Activated B cell treated with CpG ODN at 0.5 μM for 24 hours (primary cell): Measurements from ENCODE around the gene MOB1A. TPM values are rescaled to one million over a fixed set of nuclear protein-coding genes. Genes with fewer than 3 reads are reported as not detected.
A peak's percentile ranks its signal among the peaks of the same experiment; 100 is the strongest.
"Not testable (repeated sequence)": the region's sequence is repeated elsewhere in the genome, so short reads cannot be mapped to it uniquely, and the experiment has no call there.

Source experiments
- ATAC-seq: fragments of 200-7000 bp; cut with Tn5 transposase; one replicate; pipeline ENCODE4 v1.10.0; 2021; ENCODE audit warnings: low read depth, mild to moderate bottlenecking, moderate library complexity
- CTCF ChIA-PET: fragments of 350-600 bp; sonication (Branson Sonifier 250); formaldehyde crosslinking; loops from one replicate; lab custom pipeline; 2021; ENCODE audit warnings: antibody characterized with exemption; lab: Charles Lee
- POLR2A ChIA-PET: fragments of 350-600 bp; sonication (Branson Sonifier 250); formaldehyde crosslinking; loops from one replicate; lab custom pipeline; 2021; ENCODE audit warnings: antibody characterized with exemption; lab: Charles Lee
- DNase-seq: peaks from one replicate; pipeline ENCODE4 v3.0.0; 2022
- H3K27ac Mint-ChIP-seq: one replicate; pipeline ENCODE4 v1.8.0; 2020; ENCODE audit warnings: mixed read lengths
- H3K27me3 Mint-ChIP-seq: one replicate; pipeline ENCODE4 v1.8.0; 2021; ENCODE audit warnings: mixed read lengths
- H3K36me3 Mint-ChIP-seq: one replicate; pipeline ENCODE4 v1.8.0; 2021; ENCODE audit warnings: low read depth, mixed read lengths
- H3K4me1 Mint-ChIP-seq: one replicate; pipeline ENCODE4 v1.8.0; 2021; ENCODE audit warnings: mixed read lengths
- H3K4me3 Mint-ChIP-seq: one replicate; pipeline ENCODE4 v1.8.0; 2020; ENCODE audit warnings: mild to moderate bottlenecking, mixed read lengths
- H3K9me3 Mint-ChIP-seq: one replicate; pipeline ENCODE4 v1.8.0; 2020; ENCODE audit warnings: mixed read lengths
- intact Hi-C: fragments of 100-400 bp; cut with micrococcal nuclease; formaldehyde crosslinking; loops from one replicate; pipeline ENCODE4 v1.15.1; 2024
- total RNA-seq: library from RNA; stranded (reverse); gene quantifications from 2 replicates; pipeline ENCODE4 v1.2.3, GENCODE V29; 2022
- TF ChIP-seq, protein P1 (sequence below): fragments of 200-600 bp; IDR thresholded peaks from one replicate; pipeline ENCODE4 v1.8.0; 2022; ENCODE audit warnings: antibody characterized with exemption, mild to moderate bottlenecking

The MOB1A gene
- total RNA-seq, 1 donor from 2014 or later: 318 TPM

DNA sequence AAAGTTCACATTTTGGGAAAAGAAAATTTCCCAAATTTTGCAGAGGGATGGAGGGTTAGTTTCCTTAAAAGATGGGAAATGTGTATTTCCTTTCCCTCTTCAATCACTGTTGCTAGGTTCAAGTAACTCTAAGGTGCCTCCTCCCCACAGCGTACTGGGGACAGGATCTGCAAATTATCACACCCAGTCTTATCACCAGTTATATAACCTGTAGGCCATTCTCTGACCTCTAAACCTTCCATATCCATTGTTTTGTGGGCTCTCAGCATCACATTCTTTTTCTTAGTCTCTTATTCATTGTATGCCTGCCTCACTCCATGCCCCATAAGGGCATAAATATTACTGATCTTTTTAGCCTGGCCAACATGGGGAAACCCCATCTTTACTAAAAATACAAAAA, 16.1 kb upstream of the MOB1A start:
- intact Hi-C loops: loop anchor here (5.0 kb wide), 3 partner anchors 212 to 338 kb away; partner anchors contain the start of genes C2orf81, TET3 and WDR54

DNA sequence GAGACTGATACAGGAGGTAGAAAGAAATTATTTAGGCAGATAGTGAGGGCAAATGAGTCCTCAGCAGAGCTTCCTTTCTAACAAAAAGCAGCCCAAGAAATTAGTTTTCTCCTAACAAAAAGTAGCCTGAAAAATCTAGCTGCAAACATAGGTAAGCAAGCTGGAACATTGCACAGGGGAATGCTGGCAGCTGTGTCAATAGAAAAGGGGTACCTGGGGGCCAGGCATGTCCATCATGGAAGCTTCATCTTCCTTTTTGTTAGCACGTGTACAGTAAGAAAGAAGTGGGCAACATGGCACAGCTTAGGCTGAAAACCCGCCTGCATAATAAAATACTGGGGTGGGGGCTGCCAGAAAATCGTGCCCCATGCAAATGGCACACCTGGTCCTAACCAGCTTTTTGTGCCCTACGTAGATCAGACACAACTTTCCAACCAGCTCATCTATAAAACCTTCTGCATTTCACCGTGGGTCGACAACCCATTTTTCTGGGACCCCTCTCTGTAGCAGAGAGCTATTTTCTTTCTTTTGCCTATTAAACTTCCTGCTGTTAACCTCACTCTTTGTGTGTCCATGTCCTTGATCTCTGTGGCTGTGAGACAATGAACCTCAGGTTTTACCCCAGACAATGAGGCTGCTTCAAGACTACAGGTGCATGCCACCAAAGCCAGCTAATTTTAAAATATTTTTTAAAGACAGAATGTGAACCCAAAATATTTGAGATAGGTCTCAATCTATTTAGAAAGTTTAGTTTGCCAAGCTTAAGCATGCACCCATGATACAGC, 13.1 kb upstream of the MOB1A start:
- Mint-ChIP-seq H3K4me1 (peaks cover 7% of the 10 kb centered on the region), H3K36me3 (no peaks in the 10 kb centered on the region), H3K9me3 (no peaks in the 10 kb centered on the region), H3K4me3 (no peak overlapping the region), H3K27ac (no peak overlapping the region), H3K27me3 (no peaks in the 10 kb centered on the region)
- ChIA-PET CTCF (interaction anchor here (1.2 kb wide), 1 partner anchor 13 kb away, joined by 4 read pairs; the partner anchor contains the start of gene MOB1A), POLR2A (interaction anchor here (0.7 to 3.5 kb wide), 5 partner anchors 10 to 265 kb away, joined by 3 to 35 read pairs (median 3); partner anchors contain the start of gene MOB1A)
- ATAC-seq: no peak
- intact Hi-C loops: no loop called here
- no peak for DNase-seq
- TF ChIP-seq, protein P1, sequence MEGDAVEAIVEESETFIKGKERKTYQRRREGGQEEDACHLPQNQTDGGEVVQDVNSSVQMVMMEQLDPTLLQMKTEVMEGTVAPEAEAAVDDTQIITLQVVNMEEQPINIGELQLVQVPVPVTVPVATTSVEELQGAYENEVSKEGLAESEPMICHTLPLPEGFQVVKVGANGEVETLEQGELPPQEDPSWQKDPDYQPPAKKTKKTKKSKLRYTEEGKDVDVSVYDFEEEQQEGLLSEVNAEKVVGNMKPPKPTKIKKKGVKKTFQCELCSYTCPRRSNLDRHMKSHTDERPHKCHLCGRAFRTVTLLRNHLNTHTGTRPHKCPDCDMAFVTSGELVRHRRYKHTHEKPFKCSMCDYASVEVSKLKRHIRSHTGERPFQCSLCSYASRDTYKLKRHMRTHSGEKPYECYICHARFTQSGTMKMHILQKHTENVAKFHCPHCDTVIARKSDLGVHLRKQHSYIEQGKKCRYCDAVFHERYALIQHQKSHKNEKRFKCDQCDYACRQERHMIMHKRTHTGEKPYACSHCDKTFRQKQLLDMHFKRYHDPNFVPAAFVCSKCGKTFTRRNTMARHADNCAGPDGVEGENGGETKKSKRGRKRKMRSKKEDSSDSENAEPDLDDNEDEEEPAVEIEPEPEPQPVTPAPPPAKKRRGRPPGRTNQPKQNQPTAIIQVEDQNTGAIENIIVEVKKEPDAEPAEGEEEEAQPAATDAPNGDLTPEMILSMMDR: no peak

More for the DNA sequence above, 16.1 kb upstream of the MOB1A start:
- H3K27me3 Mint-ChIP-seq: no peaks in the 10 kb centered on the region
- no peak for ATAC-seq
- H3K4me1 Mint-ChIP-seq: peaks cover 17% of the 10 kb centered on the region
- POLR2A ChIA-PET: interaction anchor here (0.6 to 16.6 kb wide), 2 partner anchors 19 to 38 kb away, joined by 5 to 723 read pairs; partner anchors contain the start of gene MOB1A
- TF ChIP-seq, protein P1: no peak
- no peaks in the 10 kb centered on the region for H3K9me3 Mint-ChIP-seq
- no peak for DNase-seq
- H3K27ac Mint-ChIP-seq: no peak overlapping the region
- no peak overlapping the region for H3K4me3 Mint-ChIP-seq
- peaks cover 10% of the 10 kb centered on the region for H3K36me3 Mint-ChIP-seq
- CTCF ChIA-PET: no interaction called here

DNA sequence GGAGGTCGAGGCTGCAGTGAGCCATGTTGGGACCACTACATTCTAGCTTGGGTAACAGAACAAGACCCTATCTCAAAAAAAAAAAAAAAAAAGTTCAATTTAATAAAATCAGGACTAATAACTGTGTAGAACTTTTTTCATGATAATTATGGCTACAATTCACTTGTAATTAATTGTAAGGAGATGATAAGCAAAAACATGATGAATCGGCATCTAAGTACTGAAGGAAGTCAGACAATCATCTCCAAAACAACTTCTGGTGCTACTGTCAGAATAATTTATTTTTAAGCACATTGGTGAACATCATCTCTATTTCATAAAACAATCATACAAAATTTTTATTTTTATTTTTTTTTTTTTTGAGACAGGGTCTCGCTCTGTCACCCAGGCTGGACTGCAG, 10.0 kb upstream of the MOB1A start:
- intact Hi-C loops: no loop called here
- H3K4me3 Mint-ChIP-seq: no peak overlapping the region
- DNase-seq (no peak), ATAC-seq (no peak)
- H3K36me3 Mint-ChIP-seq: no peaks in the 10 kb centered on the region
- no peaks in the 10 kb centered on the region for H3K27me3 Mint-ChIP-seq
- H3K9me3 Mint-ChIP-seq: no peaks in the 10 kb centered on the region
- H3K27ac Mint-ChIP-seq: no peak overlapping the region
- TF ChIP-seq, protein P1: no peak
- POLR2A ChIA-PET: interaction anchor here (4.7 to 7.1 kb wide), 2 partner anchors 10 kb away, joined by 21 to 113 read pairs; partner anchors contain the start of genes MOB1A and MTHFD2
- peaks cover 36% of the 10 kb centered on the region for H3K4me1 Mint-ChIP-seq
- CTCF ChIA-PET: no interaction called here

DNA sequence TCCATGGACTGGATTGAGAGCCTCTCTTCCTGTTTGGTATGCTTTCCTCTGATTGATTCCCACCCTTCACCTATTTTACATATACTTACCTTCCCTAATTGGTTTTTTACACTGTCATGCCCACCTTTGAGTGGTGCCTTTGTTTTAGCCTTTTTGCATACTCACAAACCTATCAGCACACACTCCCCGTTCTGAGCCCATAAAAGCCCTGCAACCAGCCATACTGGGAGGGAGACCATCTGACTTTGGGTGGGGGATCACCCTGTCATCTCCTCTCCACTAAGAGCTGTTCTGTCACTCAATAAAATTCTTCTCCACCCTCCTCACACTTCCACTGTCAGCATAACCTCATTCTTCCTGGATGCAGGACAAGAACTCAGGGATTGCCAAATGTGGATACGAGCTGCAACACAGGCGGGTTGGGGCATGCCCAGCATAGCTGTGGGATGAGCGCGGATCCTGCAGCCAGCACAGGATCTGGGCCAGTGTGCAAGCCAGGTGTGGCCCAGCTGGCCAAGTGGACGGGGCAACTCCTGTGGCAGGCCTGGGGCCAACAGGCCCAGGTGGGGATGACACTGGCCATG, 9.4 kb upstream of the MOB1A start:
- POLR2A ChIA-PET: interaction anchor here (4.7 to 7.1 kb wide), 2 partner anchors 10 kb away, joined by 21 to 113 read pairs; partner anchors contain the start of genes MOB1A and MTHFD2
- CTCF ChIA-PET: no interaction called here
- no peak for ATAC-seq
- Mint-ChIP-seq H3K27me3 (no peaks in the 10 kb centered on the region), H3K36me3 (no peaks in the 10 kb centered on the region), H3K27ac (peak overlapping the region; percentile 5), H3K4me3 (no peak overlapping the region), H3K4me1 (peaks cover 39% of the 10 kb centered on the region), H3K9me3 (no peaks in the 10 kb centered on the region)
- TF ChIP-seq, protein P1: no peak
- intact Hi-C loops: no loop called here
- no peak for DNase-seq

DNA sequence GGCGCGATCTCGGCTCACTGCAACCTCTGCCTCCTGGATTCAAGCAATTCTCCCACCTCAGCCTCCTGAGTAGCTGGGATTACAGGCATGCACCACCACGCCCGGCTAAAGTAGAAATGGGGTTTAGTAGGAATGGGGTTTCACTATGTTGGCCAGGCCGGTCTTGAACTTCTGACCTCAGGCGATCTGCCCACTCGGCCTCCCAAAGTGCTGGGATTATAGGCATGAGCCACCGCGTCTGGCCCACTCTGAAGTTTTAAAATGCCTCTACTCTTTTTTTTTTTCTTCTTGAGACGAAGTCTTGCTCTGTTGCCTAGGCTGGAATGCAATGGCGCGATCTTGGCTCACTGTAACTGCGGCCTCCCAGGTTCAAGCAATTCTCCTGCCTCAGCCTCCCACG, 8.0 kb upstream of the MOB1A start:
- peak overlapping the region; percentile 99 for H3K27ac Mint-ChIP-seq
- H3K9me3 Mint-ChIP-seq: not testable (repeated sequence)

More for the DNA sequence above, 8.0 kb upstream of the MOB1A start:
- POLR2A ChIA-PET: interaction anchor here (0.6 to 7.1 kb wide), 5 partner anchors 8 to 23 kb away, joined by 3 to 113 read pairs (median 13); partner anchors contain the start of genes MOB1A and MTHFD2
- ATAC-seq, H3K27me3 Mint-ChIP-seq, DNase-seq, H3K36me3 Mint-ChIP-seq, intact Hi-C loops, H3K4me3 Mint-ChIP-seq: not testable (repeated sequence)
- peaks cover 47% of the 10 kb centered on the region for H3K4me1 Mint-ChIP-seq
- CTCF ChIA-PET: interaction anchor here (1.2 kb wide), 1 partner anchor 12 kb away, joined by 5 read pairs; the partner anchor contains the start of gene MTHFD2
